ENCODE data around the gene TNNI3. TPM values are rescaled to one million over a fixed set of nuclear protein-coding genes. Genes with fewer than 3 reads are reported as not detected.

Gene TNNI3
- total and polyA plus RNA-seq, 4 donors = 1.2 to 4.8 (median 3.3) TPM

GRCh38 chr19:55193481-55193880 lies 35.9 kb upstream of the TNNI3 start:
- Histone ChIP-seq H3K9me3 (ENCODE audit: control insufficient read depth in 4 of 4, insufficient read depth in 3 of 4, low read length in 3 of 4) (no peaks in the 10 kb centered on the region), H3K36me3 (ENCODE audit: control insufficient read depth in 4 of 4, insufficient read depth in 4 of 4, low read length in 4 of 4) (no peaks in the 10 kb centered on the region), H3K27me3 (ENCODE audit: control insufficient read depth in 3 of 3, insufficient read depth in 3 of 3, low read length in 2 of 3) (no peaks in the 10 kb centered on the region), H3K9ac (ENCODE audit: insufficient read depth in 1 of 2, low read length in 2 of 2) (no peak overlapping the region), H3K27ac (ENCODE audit: low read depth in 1 of 2, low read length in 1 of 2) (no peak overlapping the region), H3K4me3 (no peak overlapping the region), H3K4me1 (ENCODE audit: control insufficient read depth in 5 of 5, insufficient read depth in 5 of 5, low read length in 5 of 5) (no peaks in the 10 kb centered on the region)
- no peak for ATAC-seq (ENCODE audit: insufficient read depth, low FRiP score)
- DNase-seq = no peak
- no peak for TF ChIP-seq CTCF (IDR thresholded peaks at IDR 0.05; ENCODE audit: control extremely low read depth, extremely low read depth)
- 61 to 67% methylated on average over 11 to 12 of the region's 12 CpGs for WGBS, 2 donors

GRCh38 chr19:55189403-55189835 lies 31.9 kb upstream of the TNNI3 start:
- TF ChIP-seq CTCF (IDR thresholded peaks at IDR 0.05; ENCODE audit: control extremely low read depth, extremely low read depth) = no peak
- DNase-seq (no peak), ATAC-seq (ENCODE audit: insufficient read depth, low FRiP score) (peak; percentile 58)
- H3K4me1 ChIP-seq (ENCODE audit: control insufficient read depth in 5 of 5, insufficient read depth in 5 of 5, low read length in 5 of 5) = no peaks in the 10 kb centered on the region
- H3K9me3 ChIP-seq (ENCODE audit: control insufficient read depth in 4 of 4, insufficient read depth in 3 of 4, low read length in 3 of 4) = no peaks in the 10 kb centered on the region
- no peak overlapping the region for H3K4me3 ChIP-seq
- H3K27ac ChIP-seq (ENCODE audit: low read depth in 1 of 2, low read length in 1 of 2) = no peak overlapping the region
- H3K36me3 ChIP-seq (ENCODE audit: control insufficient read depth in 4 of 4, insufficient read depth in 4 of 4, low read length in 4 of 4) = no peaks in the 10 kb centered on the region
- H3K9ac ChIP-seq (ENCODE audit: insufficient read depth in 1 of 2, low read length in 2 of 2) = no peak overlapping the region
- 55 to 68% methylated on average over 15 of the region's 15 CpGs for WGBS, 2 donors
- H3K27me3 ChIP-seq (ENCODE audit: control insufficient read depth in 3 of 3, insufficient read depth in 3 of 3, low read length in 2 of 3) = peaks cover 0 to 2% (median 0%) of the 10 kb centered on the region in 3 donors

GRCh38 chr19:55188625-55189024 lies 31.1 kb upstream of the TNNI3 start:
- Histone ChIP-seq H3K36me3 (ENCODE audit: control insufficient read depth in 4 of 4, insufficient read depth in 4 of 4, low read length in 4 of 4) (no peaks in the 10 kb centered on the region), H3K4me1 (ENCODE audit: control insufficient read depth in 5 of 5, insufficient read depth in 5 of 5, low read length in 5 of 5) (no peaks in the 10 kb centered on the region), H3K27me3 (ENCODE audit: control insufficient read depth in 3 of 3, insufficient read depth in 3 of 3, low read length in 2 of 3) (peaks cover 0 to 2% (median 0%) of the 10 kb centered on the region in 3 donors), H3K9ac (ENCODE audit: insufficient read depth in 1 of 2, low read length in 2 of 2) (peak overlapping the region in 1 of 2 donors; percentile 25), H3K9me3 (ENCODE audit: control insufficient read depth in 4 of 4, insufficient read depth in 3 of 4, low read length in 3 of 4) (no peaks in the 10 kb centered on the region), H3K27ac (ENCODE audit: low read depth in 1 of 2, low read length in 1 of 2) (no peak overlapping the region), H3K4me3 (no peak overlapping the region)
- ATAC-seq (ENCODE audit: insufficient read depth, low FRiP score) (no peak), DNase-seq (no peak)
- 46 to 49% methylated on average over 8 of the region's 8 CpGs for WGBS, 2 donors
- no peak for TF ChIP-seq CTCF (IDR thresholded peaks at IDR 0.05; ENCODE audit: control extremely low read depth, extremely low read depth)

GRCh38 chr19:55186080-55186479 lies 28.5 kb upstream of the TNNI3 start:
- Histone ChIP-seq H3K4me3 (no peak overlapping the region), H3K27me3 (ENCODE audit: control insufficient read depth in 3 of 3, insufficient read depth in 3 of 3, low read length in 2 of 3) (peaks cover 6 to 10% (median 6%) of the 10 kb centered on the region in 3 donors), H3K27ac (ENCODE audit: low read depth in 1 of 2, low read length in 1 of 2) (no peak overlapping the region), H3K9ac (ENCODE audit: insufficient read depth in 1 of 2, low read length in 2 of 2) (no peak overlapping the region), H3K36me3 (ENCODE audit: control insufficient read depth in 4 of 4, insufficient read depth in 4 of 4, low read length in 4 of 4) (no peaks in the 10 kb centered on the region), H3K9me3 (ENCODE audit: control insufficient read depth in 4 of 4, insufficient read depth in 3 of 4, low read length in 3 of 4) (peaks cover 0 to 3% (median 0%) of the 10 kb centered on the region in 4 donors), H3K4me1 (ENCODE audit: control insufficient read depth in 5 of 5, insufficient read depth in 5 of 5, low read length in 5 of 5) (no peaks in the 10 kb centered on the region)
- 78 to 81% methylated on average over 12 of the region's 12 CpGs for WGBS, 2 donors
- DNase-seq (no peak), ATAC-seq (ENCODE audit: insufficient read depth, low FRiP score) (no peak)
- TF ChIP-seq CTCF (IDR thresholded peaks at IDR 0.05; ENCODE audit: control extremely low read depth, extremely low read depth) = no peak

Data from lung (tissue), 12 donors.